ENCODE results near the gene THEMIS. TPM values are rescaled to one million over a fixed set of nuclear protein-coding genes. Genes with fewer than 3 reads are reported as not detected.

The THEMIS gene
- total RNA-seq, 1 experiment from 2014 or later = 0.05 TPM

DNA sequence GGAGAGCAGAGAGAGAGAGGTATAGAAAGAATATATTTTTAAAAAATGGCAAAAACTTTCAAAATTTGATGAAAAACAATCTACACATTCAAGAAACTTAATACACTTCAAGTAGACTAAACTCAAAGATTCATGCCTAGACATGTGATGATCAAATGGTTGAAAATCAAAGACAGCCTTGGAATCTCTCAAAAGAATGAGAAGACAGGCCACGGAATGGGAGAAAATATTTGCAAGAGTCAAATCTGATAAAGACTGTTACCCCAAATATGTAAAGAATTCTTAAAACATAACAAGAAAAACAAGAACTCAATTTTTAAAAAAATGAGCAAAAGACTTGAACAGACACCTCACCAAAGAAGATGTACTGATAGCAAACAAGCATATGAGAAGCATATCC is 49.7 kb downstream of the THEMIS start:
- TF ChIP-seq TCF7L2 (IDR thresholded peaks at IDR 0.05; ENCODE audit: low read depth, low read length) = no peak
- TF ChIP-seq SIN3A (IDR thresholded peaks at IDR 0.05; ENCODE audit: borderline replicate concordance, insufficient read depth, low read depth, low read length) = no peak
- TF ChIP-seq, protein P1, sequence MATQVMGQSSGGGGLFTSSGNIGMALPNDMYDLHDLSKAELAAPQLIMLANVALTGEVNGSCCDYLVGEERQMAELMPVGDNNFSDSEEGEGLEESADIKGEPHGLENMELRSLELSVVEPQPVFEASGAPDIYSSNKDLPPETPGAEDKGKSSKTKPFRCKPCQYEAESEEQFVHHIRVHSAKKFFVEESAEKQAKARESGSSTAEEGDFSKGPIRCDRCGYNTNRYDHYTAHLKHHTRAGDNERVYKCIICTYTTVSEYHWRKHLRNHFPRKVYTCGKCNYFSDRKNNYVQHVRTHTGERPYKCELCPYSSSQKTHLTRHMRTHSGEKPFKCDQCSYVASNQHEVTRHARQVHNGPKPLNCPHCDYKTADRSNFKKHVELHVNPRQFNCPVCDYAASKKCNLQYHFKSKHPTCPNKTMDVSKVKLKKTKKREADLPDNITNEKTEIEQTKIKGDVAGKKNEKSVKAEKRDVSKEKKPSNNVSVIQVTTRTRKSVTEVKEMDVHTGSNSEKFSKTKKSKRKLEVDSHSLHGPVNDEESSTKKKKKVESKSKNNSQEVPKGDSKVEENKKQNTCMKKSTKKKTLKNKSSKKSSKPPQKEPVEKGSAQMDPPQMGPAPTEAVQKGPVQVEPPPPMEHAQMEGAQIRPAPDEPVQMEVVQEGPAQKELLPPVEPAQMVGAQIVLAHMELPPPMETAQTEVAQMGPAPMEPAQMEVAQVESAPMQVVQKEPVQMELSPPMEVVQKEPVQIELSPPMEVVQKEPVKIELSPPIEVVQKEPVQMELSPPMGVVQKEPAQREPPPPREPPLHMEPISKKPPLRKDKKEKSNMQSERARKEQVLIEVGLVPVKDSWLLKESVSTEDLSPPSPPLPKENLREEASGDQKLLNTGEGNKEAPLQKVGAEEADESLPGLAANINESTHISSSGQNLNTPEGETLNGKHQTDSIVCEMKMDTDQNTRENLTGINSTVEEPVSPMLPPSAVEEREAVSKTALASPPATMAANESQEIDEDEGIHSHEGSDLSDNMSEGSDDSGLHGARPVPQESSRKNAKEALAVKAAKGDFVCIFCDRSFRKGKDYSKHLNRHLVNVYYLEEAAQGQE (IDR thresholded peaks at IDR 0.05; ENCODE audit: insufficient read depth in 1 of 2, low read depth in 2 of 2, low read length in 1 of 2) = no peak
- no peak for TF ChIP-seq POLR2AphosphoS5 (IDR thresholded peaks at IDR 0.05; ENCODE audit: low read depth, low read length)
- TF ChIP-seq, protein P2, sequence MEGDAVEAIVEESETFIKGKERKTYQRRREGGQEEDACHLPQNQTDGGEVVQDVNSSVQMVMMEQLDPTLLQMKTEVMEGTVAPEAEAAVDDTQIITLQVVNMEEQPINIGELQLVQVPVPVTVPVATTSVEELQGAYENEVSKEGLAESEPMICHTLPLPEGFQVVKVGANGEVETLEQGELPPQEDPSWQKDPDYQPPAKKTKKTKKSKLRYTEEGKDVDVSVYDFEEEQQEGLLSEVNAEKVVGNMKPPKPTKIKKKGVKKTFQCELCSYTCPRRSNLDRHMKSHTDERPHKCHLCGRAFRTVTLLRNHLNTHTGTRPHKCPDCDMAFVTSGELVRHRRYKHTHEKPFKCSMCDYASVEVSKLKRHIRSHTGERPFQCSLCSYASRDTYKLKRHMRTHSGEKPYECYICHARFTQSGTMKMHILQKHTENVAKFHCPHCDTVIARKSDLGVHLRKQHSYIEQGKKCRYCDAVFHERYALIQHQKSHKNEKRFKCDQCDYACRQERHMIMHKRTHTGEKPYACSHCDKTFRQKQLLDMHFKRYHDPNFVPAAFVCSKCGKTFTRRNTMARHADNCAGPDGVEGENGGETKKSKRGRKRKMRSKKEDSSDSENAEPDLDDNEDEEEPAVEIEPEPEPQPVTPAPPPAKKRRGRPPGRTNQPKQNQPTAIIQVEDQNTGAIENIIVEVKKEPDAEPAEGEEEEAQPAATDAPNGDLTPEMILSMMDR (IDR thresholded peaks at IDR 0.05) = no peak
- POLR2A ChIA-PET = no interaction called here
- H3K4me1 ChIP-seq (ENCODE audit: control insufficient read depth, insufficient read depth, low read length) = no peaks in the 10 kb centered on the region
- no TSS peak for BruUV-seq (replicated peaks)
- ATAC-seq = no peak
- no peaks in the 10 kb centered on the region for H3K36me3 ChIP-seq (ENCODE audit: control insufficient read depth, insufficient read depth, low read length)
- intact Hi-C loops (cut with micrococcal nuclease; ENCODE audit: unreplicated experiment) (loop anchor here (10.0 kb wide), 1 partner anchor 664 kb away; no protein-coding TSS in a partner anchor), in situ Hi-C loops (cut with HindIII; ENCODE audit: low pct_unique_long_range_greater_than_20kb, low sequenced_read_pairs) (no loop called here)
- no peaks in the 10 kb centered on the region for H3K27me3 ChIP-seq (ENCODE audit: control insufficient read depth, insufficient read depth, low read length)
- CTCF ChIA-PET = no interaction called here
- no peak overlapping the region for H3K4me3 ChIP-seq (ENCODE audit: low read depth in 2 of 2, low read length in 2 of 2)
- DNase-seq (ENCODE audit: low read depth, low spot score) = no peak
- no peak overlapping the region for H3K27ac ChIP-seq (ENCODE audit: low read length)
- H3K9me3 ChIP-seq (ENCODE audit: control insufficient read depth, insufficient read depth, low read depth, low read length) = no peaks in the 10 kb centered on the region

DNA sequence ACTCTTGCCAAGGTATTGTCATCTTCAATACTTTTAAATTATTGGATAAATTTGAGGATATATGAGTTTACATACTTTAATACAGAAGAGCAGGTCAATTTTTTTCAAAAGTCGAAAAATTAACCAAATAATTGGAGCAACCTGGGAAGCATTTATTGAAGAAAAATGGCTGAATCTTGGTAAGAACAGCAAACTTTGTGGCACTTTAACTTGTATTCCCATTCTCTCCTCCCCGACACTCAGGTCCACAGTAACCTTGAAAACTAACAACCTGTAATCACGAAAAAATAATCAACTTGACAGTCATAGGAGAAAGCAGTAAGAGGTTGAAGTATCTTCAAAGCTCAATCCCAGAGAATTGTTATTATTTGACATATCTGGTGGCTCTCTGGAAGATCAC is 55.6 kb downstream of the THEMIS start:
- H3K36me3 ChIP-seq (ENCODE audit: control insufficient read depth, insufficient read depth, low read length) = no peaks in the 10 kb centered on the region
- H3K27me3 ChIP-seq (ENCODE audit: control insufficient read depth, insufficient read depth, low read length) = no peaks in the 10 kb centered on the region
- ChIA-PET POLR2A (no interaction called here), CTCF (no interaction called here)
- H3K9me3 ChIP-seq (ENCODE audit: control insufficient read depth, insufficient read depth, low read depth, low read length) = no peaks in the 10 kb centered on the region
- TF ChIP-seq, protein P2 (IDR thresholded peaks at IDR 0.05) = no peak
- TF ChIP-seq, protein P1 (IDR thresholded peaks at IDR 0.05; ENCODE audit: insufficient read depth in 1 of 2, low read depth in 2 of 2, low read length in 1 of 2) = no peak
- TF ChIP-seq POLR2AphosphoS5 (IDR thresholded peaks at IDR 0.05; ENCODE audit: low read depth, low read length) = no peak
- no peak for TF ChIP-seq TCF7L2 (IDR thresholded peaks at IDR 0.05; ENCODE audit: low read depth, low read length)
- no peak for TF ChIP-seq SIN3A (IDR thresholded peaks at IDR 0.05; ENCODE audit: borderline replicate concordance, insufficient read depth, low read depth, low read length)
- BruUV-seq (replicated peaks) = no TSS peak
- intact Hi-C loops (cut with micrococcal nuclease; ENCODE audit: unreplicated experiment) (no loop called here), in situ Hi-C loops (cut with HindIII; ENCODE audit: low pct_unique_long_range_greater_than_20kb, low sequenced_read_pairs) (no loop called here)
- no peak overlapping the region for H3K27ac ChIP-seq (ENCODE audit: low read length)
- H3K4me1 ChIP-seq (ENCODE audit: control insufficient read depth, insufficient read depth, low read length) = no peaks in the 10 kb centered on the region
- no peak for ATAC-seq
- DNase-seq (ENCODE audit: low read depth, low spot score) = no peak
- no peak overlapping the region for H3K4me3 ChIP-seq (ENCODE audit: low read depth in 2 of 2, low read length in 2 of 2)

Measured in Panc1 (cell line).